B cell (primary cell): Measurements from ENCODE around the gene TLNRD1.

ENCODE experiments used
- CTCF ChIP-seq: fragments of 200-600 bp; IDR thresholded peaks from one replicate; pipeline ENCODE4 v1.8.0; 2022; ENCODE audit warnings: antibody characterized with exemption, mild to moderate bottlenecking
- EZH2 ChIP-seq: IDR thresholded peaks from 2 replicates; pipeline ENCODE4 v1.6.1; 2012; ENCODE audit warnings: borderline replicate concordance, low read depth, mild to moderate bottlenecking, moderate library complexity, low read length; ENCODE audit not compliant: insufficient read depth, poor library complexity, severe bottlenecking

GRCh38 chr15:81000144-81000623 is 539 bp upstream of the TLNRD1 start:
- TF ChIP-seq EZH2 (no peak), CTCF (no peak)
